Natural killer cell (primary cell): ENCODE results near the gene RICTOR. TPM values are rescaled to one million over a fixed set of nuclear protein-coding genes. Genes with fewer than 3 reads are reported as not detected.
A peak's percentile ranks its signal among the peaks of the same experiment; 100 is the strongest.
"Not testable (repeated sequence)": the region's sequence is repeated elsewhere in the genome, so short reads cannot be mapped to it uniquely, and the experiment has no call there.

Experiments
- ATAC-seq, 3 donors: fragments of 150-1000 bp in 2 of 3; fragments of 200-7000 bp in 1 of 3; cut with Tn5 transposase; 1 replicate in 1 of 3; 2 replicates in 2 of 3; pipeline ENCODE4 v1.10.0; 2021; ENCODE audit warnings: mild to moderate bottlenecking in 2 of 3, moderate library complexity in 2 of 3
- DNase-seq, 2 donors: peaks; one replicate each; pipeline versions ENCODE4 v3.0.0 to v3.0.0-alpha.2; 2013 to 2021; ENCODE audit warnings: mixed read lengths in 1 of 2
- H3K27ac ChIP-seq: one replicate; pipeline ENCODE4 v1.5.1; 2013; ENCODE audit warnings: mild to moderate bottlenecking, low read length
- H3K27me3 ChIP-seq: one replicate; pipeline ENCODE4 v1.6.1; 2013; ENCODE audit warnings: low read length; ENCODE audit not compliant: control insufficient read depth, insufficient read depth
- H3K36me3 ChIP-seq: one replicate; pipeline ENCODE4 v1.6.1; 2013; ENCODE audit warnings: low read length; ENCODE audit not compliant: control insufficient read depth, insufficient read depth
- H3K4me1 ChIP-seq: one replicate; pipeline ENCODE4 v1.6.1; 2013; ENCODE audit warnings: low read length; ENCODE audit not compliant: control insufficient read depth, insufficient read depth
- H3K4me3 ChIP-seq: one replicate; pipeline ENCODE4 v1.5.1; 2013; ENCODE audit warnings: low read length
- H3K9me3 ChIP-seq: one replicate; pipeline ENCODE4 v1.6.1; 2013; ENCODE audit warnings: low read length; ENCODE audit not compliant: control insufficient read depth, insufficient read depth
- H3K27ac Mint-ChIP-seq, 2 donors: one replicate each; pipeline ENCODE4 v1.8.0; 2022; ENCODE audit warnings: mild to moderate bottlenecking in 2 of 2, mixed read lengths in 2 of 2, moderate library complexity in 1 of 2
- H3K27me3 Mint-ChIP-seq, 2 donors: one replicate each; pipeline ENCODE4 v1.8.0; 2022; ENCODE audit warnings: low read depth in 2 of 2, mixed read lengths in 2 of 2
- H3K36me3 Mint-ChIP-seq: one replicate; pipeline ENCODE4 v1.8.0; 2022; ENCODE audit warnings: mixed read lengths
- H3K4me1 Mint-ChIP-seq, 2 donors: one replicate each; pipeline ENCODE4 v1.8.0; 2022; ENCODE audit warnings: mixed read lengths in 2 of 2
- H3K4me3 Mint-ChIP-seq: one replicate; pipeline ENCODE4 v1.8.0; 2022; ENCODE audit warnings: mild to moderate bottlenecking, moderate library complexity, mixed read lengths
- H3K9me3 Mint-ChIP-seq, 2 donors: one replicate each; pipeline ENCODE4 v1.8.0; 2022; ENCODE audit warnings: mixed read lengths in 2 of 2
- CTCF ChIP-seq: fragments of 200-600 bp; IDR thresholded peaks from one replicate; pipeline ENCODE4 v1.8.0; 2022; ENCODE audit warnings: antibody characterized with exemption
- WGBS: methylation state at CpG from one replicate; pipeline ENCODE4 v1.1.7; 2013; ENCODE audit warnings: missing lambda C conversion rate; ENCODE audit not compliant: insufficient coverage; 5-methylcytosine and 5-hydroxymethylcytosine counted together
- intact Hi-C: fragments of 100-400 bp; cut with micrococcal nuclease; formaldehyde crosslinking; loops from one replicate; pipeline ENCODE4 v1.14.2; 2022
- total RNA-seq, 4 donors: library from RNA; stranded (reverse); fragments of 120-200 nt in 1 of 4; gene quantifications; one replicate each; pipeline versions ENCODE4 v1.2.3 to v1.2.4, GENCODE V29; 2013 to 2022

The RICTOR gene
- total RNA-seq, 3 donors from 2014 or later (not counting 1 experiment from before 2014, with no cell fraction given): 103 to 105 (median 103) TPM

- Mint-ChIP-seq H3K27me3 (no peaks in the 10 kb centered on the region), H3K9me3 (no peaks in the 10 kb centered on the region), H3K4me3 (no peak overlapping the region), H3K36me3 (no peaks in the 10 kb centered on the region), H3K4me1 (peaks cover 35 to 36% of the 10 kb centered on the region in 2 donors), H3K27ac (peak overlapping the region; percentile 23 to 43)
- no peaks in the 10 kb centered on the region for H3K4me1 ChIP-seq
- ATAC-seq (no peak), DNase-seq (no peak)
- H3K4me3 ChIP-seq: no peak overlapping the region
- no peaks in the 10 kb centered on the region for H3K27me3 ChIP-seq
- no peak overlapping the region for H3K27ac ChIP-seq
- intact Hi-C loops: no loop called here
- TF ChIP-seq CTCF: no peak
- H3K9me3 ChIP-seq: no peaks in the 10 kb centered on the region
- H3K36me3 ChIP-seq: peaks cover 19% of the 10 kb centered on the region
Measured at GRCh38 chr5:38996123-38996522, 78.1 kb downstream of the RICTOR start.

- DNase-seq: peak in 1 of 2 donors; percentile 73
Measured at GRCh38 chr5:38994324-38994927, 79.8 kb downstream of the RICTOR start.

GRCh38 chr5:38989974-38990719 is 84.1 kb downstream of the RICTOR start:
- DNase-seq, H3K27ac ChIP-seq, H3K9me3 Mint-ChIP-seq, H3K27me3 ChIP-seq, H3K4me1 ChIP-seq, H3K27me3 Mint-ChIP-seq, H3K27ac Mint-ChIP-seq, H3K4me3 ChIP-seq, ATAC-seq, H3K9me3 ChIP-seq, H3K4me3 Mint-ChIP-seq, intact Hi-C loops: not testable (repeated sequence)
- peaks cover 20 to 34% of the 10 kb centered on the region in 2 donors for H3K4me1 Mint-ChIP-seq
- H3K36me3 Mint-ChIP-seq: peaks cover 34% of the 10 kb centered on the region
- 98% methylated on average over 3 of the region's 13 CpGs for WGBS
- H3K36me3 ChIP-seq: peaks cover 20% of the 10 kb centered on the region

More at GRCh38 chr5:38994324-38994927, 79.8 kb downstream of the RICTOR start:
- WGBS: 58% methylated on average over 5 of the region's 5 CpGs
- ATAC-seq: peak; percentile 63 to 81 (median 69)
- intact Hi-C loops: loop anchor here (1.0 kb wide), 1 partner anchor 86 kb away; no protein-coding TSS in a partner anchor
- Histone ChIP-seq H3K4me3 (no peak overlapping the region), H3K36me3 (peaks cover 26% of the 10 kb centered on the region), H3K9me3 (no peaks in the 10 kb centered on the region), H3K27me3 (no peaks in the 10 kb centered on the region), H3K27ac (no peak overlapping the region), H3K4me1 (no peaks in the 10 kb centered on the region)
- peak; percentile 43 for TF ChIP-seq CTCF
- H3K9me3 Mint-ChIP-seq: no peaks in the 10 kb centered on the region
- H3K27ac Mint-ChIP-seq: no peak overlapping the region
- no peak overlapping the region for H3K4me3 Mint-ChIP-seq
- H3K36me3 Mint-ChIP-seq: peaks cover 8% of the 10 kb centered on the region
- H3K27me3 Mint-ChIP-seq: no peaks in the 10 kb centered on the region
- peaks cover 28 to 30% of the 10 kb centered on the region in 2 donors for H3K4me1 Mint-ChIP-seq

- ATAC-seq (no peak), DNase-seq (no peak)
- Histone ChIP-seq H3K4me1 (no peaks in the 10 kb centered on the region), H3K36me3 (peaks cover 15% of the 10 kb centered on the region), H3K9me3 (no peaks in the 10 kb centered on the region), H3K27me3 (no peaks in the 10 kb centered on the region), H3K4me3 (no peak overlapping the region), H3K27ac (no peak overlapping the region)
- no peaks in the 10 kb centered on the region for H3K27me3 Mint-ChIP-seq
- intact Hi-C loops: no loop called here
- H3K4me3 Mint-ChIP-seq: no peak overlapping the region
- TF ChIP-seq CTCF: no peak
- peaks cover 2 to 5% of the 10 kb centered on the region in 2 donors for H3K9me3 Mint-ChIP-seq
- 86% methylated on average over 9 of the region's 9 CpGs for WGBS
- H3K27ac Mint-ChIP-seq: peak overlapping the region; percentile 37 to 65
- peaks cover 14 to 38% of the 10 kb centered on the region in 2 donors for H3K4me1 Mint-ChIP-seq
- peaks cover 34% of the 10 kb centered on the region for H3K36me3 Mint-ChIP-seq
Measured at GRCh38 chr5:38985909-38986452, 88.2 kb downstream of the RICTOR start.
